HG03565 (cell line): ENCODE results near the gene CCDC171.
A peak's percentile ranks its signal among the peaks of the same experiment; 100 is the strongest.

ENCODE experiments used
- ATAC-seq: cut with Tn5 transposase; IDR thresholded peaks from one replicate; pipeline ENCODE4 v1.9.1; 2021; ENCODE audit warnings: mild to moderate bottlenecking, moderate library complexity; ENCODE audit not compliant: unreplicated experiment

The CCDC171 gene

GRCh38 chr9:15867334-15867733 is 314.5 kb downstream of the CCDC171 start:
- ATAC-seq, result peak; percentile 36

GRCh38 chr9:15867988-15868387 is 315.1 kb downstream of the CCDC171 start:
- no peak for ATAC-seq

GRCh38 chr9:15873573-15874177 is 320.8 kb downstream of the CCDC171 start:
- peak; percentile 49 for ATAC-seq

GRCh38 chr9:15882328-15882727 is 329.5 kb downstream of the CCDC171 start:
- ATAC-seq, result no peak

- no peak for ATAC-seq
Measured at GRCh38 chr9:15882883-15883282, 330.0 kb downstream of the CCDC171 start.

- no peak for ATAC-seq
Measured at GRCh38 chr9:15885464-15885863, 332.6 kb downstream of the CCDC171 start.

- ATAC-seq, result no peak
Measured at GRCh38 chr9:15889555-15889954, 336.7 kb downstream of the CCDC171 start.

GRCh38 chr9:15901572-15901971 is 348.7 kb downstream of the CCDC171 start:
- ATAC-seq, result no peak

GRCh38 chr9:15909297-15909696 is 356.5 kb downstream of the CCDC171 start:
- ATAC-seq, result no peak

- no peak for ATAC-seq
Measured at GRCh38 chr9:15915711-15916110, 362.9 kb downstream of the CCDC171 start.

- no peak for ATAC-seq
Measured at GRCh38 chr9:15927161-15927560, 374.3 kb downstream of the CCDC171 start.

- ATAC-seq, result no peak
Measured at GRCh38 chr9:15935661-15936305, 382.9 kb downstream of the CCDC171 start.

- no peak for ATAC-seq
Measured at GRCh38 chr9:15936306-15936921, 383.6 kb downstream of the CCDC171 start.

GRCh38 chr9:15942831-15943424 is 390.1 kb downstream of the CCDC171 start:
- no peak for ATAC-seq

- no peak for ATAC-seq
Measured at GRCh38 chr9:15944341-15944740, 391.5 kb downstream of the CCDC171 start.

GRCh38 chr9:15959663-15960062 is 406.8 kb downstream of the CCDC171 start:
- no peak for ATAC-seq

GRCh38 chr9:15961217-15961616 is 408.4 kb downstream of the CCDC171 start:
- no peak for ATAC-seq

- no peak for ATAC-seq
Measured at GRCh38 chr9:15965246-15965745, 412.5 kb downstream of the CCDC171 start.

- ATAC-seq, result no peak
Measured at GRCh38 chr9:15966471-15966870, 413.6 kb downstream of the CCDC171 start.

- ATAC-seq, result no peak
Measured at GRCh38 chr9:15967068-15967467, 414.2 kb downstream of the CCDC171 start.

GRCh38 chr9:15972760-15973159 is 419.9 kb downstream of the CCDC171 start:
- ATAC-seq, result no peak
